Astrocyte of the cerebellum (primary cell): ENCODE results near the gene STIMATE.

Experiments used
- DNase-seq: peaks from one replicate; pipeline ENCODE4 v3.0.0-alpha.2; 2011; ENCODE audit warnings: low read depth
- H3K4me3 ChIP-seq: 2 replicates; pipeline ENCODE4 v1.5.1; 2011; ENCODE audit warnings: mild to moderate bottlenecking, low read depth, low read length, moderate library complexity
- CTCF ChIP-seq: IDR thresholded peaks from 2 replicates; pipeline ENCODE4 v1.5.1; 2012; ENCODE audit warnings: low read length, low read depth, moderate library complexity, mild to moderate bottlenecking; ENCODE audit errors: missing control alignments
- in situ Hi-C: cut with HindIII; loops from 2 replicates; pipeline ENCODE4 v1.10.0; 2017; ENCODE audit warnings: low sequenced_read_pairs

The STIMATE gene

GRCh38 chr3:52854013-52854412, 43.3 kb downstream of the STIMATE start:
- no peak for TF ChIP-seq CTCF
- in situ Hi-C loops: no loop called here
- no peak overlapping the region for H3K4me3 ChIP-seq
- DNase-seq: no peak

- in situ Hi-C loops: no loop called here
- TF ChIP-seq CTCF: no peak
- DNase-seq: no peak
- H3K4me3 ChIP-seq: no peak overlapping the region
These were observed 44.9 kb downstream of the STIMATE start for GRCh38 chr3:52852419-52852818.

- peak; percentile 68 for TF ChIP-seq CTCF
- no peak overlapping the region for H3K4me3 ChIP-seq
- in situ Hi-C loops: no loop called here
- DNase-seq: peak; percentile 11
These were observed 46.0 kb downstream of the STIMATE start for GRCh38 chr3:52851348-52851747.

- in situ Hi-C loops: no loop called here
- no peak for DNase-seq
- TF ChIP-seq CTCF: no peak
- H3K4me3 ChIP-seq: no peak overlapping the region
These were observed 47.7 kb downstream of the STIMATE start for GRCh38 chr3:52849656-52850055.

GRCh38 chr3:52848617-52849016, 48.7 kb downstream of the STIMATE start:
- no peak for TF ChIP-seq CTCF
- H3K4me3 ChIP-seq: no peak overlapping the region
- DNase-seq: peak; percentile 31
- in situ Hi-C loops: no loop called here

GRCh38 chr3:52847726-52848125, 49.6 kb downstream of the STIMATE start:
- no peak for TF ChIP-seq CTCF
- in situ Hi-C loops: no loop called here
- DNase-seq: no peak
- no peak overlapping the region for H3K4me3 ChIP-seq

- no peak for TF ChIP-seq CTCF
- no peak overlapping the region for H3K4me3 ChIP-seq
- DNase-seq: no peak
- in situ Hi-C loops: no loop called here
These were observed 50.1 kb downstream of the STIMATE start for GRCh38 chr3:52847241-52847640.
